Measurements from ENCODE around the gene PRKCE. TPM values are rescaled to one million over a fixed set of nuclear protein-coding genes. Genes with fewer than 3 reads are reported as not detected.

PRKCE gene
- total RNA-seq, 1 experiment from 2014 or later = 4.4 TPM

DNA sequence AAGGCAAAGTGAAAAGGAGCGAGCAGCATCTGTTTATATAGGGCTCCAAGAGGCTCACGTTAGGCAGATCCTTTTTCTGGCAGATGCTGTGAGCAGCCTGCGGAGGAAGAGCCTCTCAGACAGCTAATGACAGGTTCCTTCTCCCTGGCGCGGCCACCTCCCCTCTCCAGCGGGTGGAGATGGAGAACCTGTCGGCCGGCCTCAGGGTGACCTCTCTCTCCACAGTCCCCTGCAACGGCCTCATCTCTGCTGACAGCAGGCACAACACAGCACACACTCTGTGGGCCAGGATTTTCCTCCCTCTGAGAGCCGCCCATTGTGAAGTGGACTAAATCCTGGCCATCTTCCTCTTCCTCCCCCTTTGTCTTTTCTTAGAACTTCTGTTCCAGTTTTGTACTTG lies 119.8 kb downstream of the PRKCE start:
- Mint-ChIP-seq H3K9me3 (ENCODE audit: unreplicated experiment) (no peaks in the 10 kb centered on the region), H3K4me1 (ENCODE audit: low read depth, unreplicated experiment) (peaks cover 3% of the 10 kb centered on the region), H3K4me3 (ENCODE audit: unreplicated experiment) (no peak overlapping the region), H3K36me3 (ENCODE audit: insufficient read depth, unreplicated experiment) (no peaks in the 10 kb centered on the region), H3K27me3 (ENCODE audit: insufficient read depth, unreplicated experiment) (peaks cover 4% of the 10 kb centered on the region), H3K27ac (ENCODE audit: unreplicated experiment) (no peak overlapping the region)
- TF ChIP-seq, protein P1, sequence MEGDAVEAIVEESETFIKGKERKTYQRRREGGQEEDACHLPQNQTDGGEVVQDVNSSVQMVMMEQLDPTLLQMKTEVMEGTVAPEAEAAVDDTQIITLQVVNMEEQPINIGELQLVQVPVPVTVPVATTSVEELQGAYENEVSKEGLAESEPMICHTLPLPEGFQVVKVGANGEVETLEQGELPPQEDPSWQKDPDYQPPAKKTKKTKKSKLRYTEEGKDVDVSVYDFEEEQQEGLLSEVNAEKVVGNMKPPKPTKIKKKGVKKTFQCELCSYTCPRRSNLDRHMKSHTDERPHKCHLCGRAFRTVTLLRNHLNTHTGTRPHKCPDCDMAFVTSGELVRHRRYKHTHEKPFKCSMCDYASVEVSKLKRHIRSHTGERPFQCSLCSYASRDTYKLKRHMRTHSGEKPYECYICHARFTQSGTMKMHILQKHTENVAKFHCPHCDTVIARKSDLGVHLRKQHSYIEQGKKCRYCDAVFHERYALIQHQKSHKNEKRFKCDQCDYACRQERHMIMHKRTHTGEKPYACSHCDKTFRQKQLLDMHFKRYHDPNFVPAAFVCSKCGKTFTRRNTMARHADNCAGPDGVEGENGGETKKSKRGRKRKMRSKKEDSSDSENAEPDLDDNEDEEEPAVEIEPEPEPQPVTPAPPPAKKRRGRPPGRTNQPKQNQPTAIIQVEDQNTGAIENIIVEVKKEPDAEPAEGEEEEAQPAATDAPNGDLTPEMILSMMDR (IDR thresholded peaks at IDR 0.05; ENCODE audit: insufficient read depth in 1 of 2, low read depth in 1 of 2, low read length in 1 of 2, severe bottlenecking in 1 of 2, unreplicated experiment in 1 of 2) = no peak
- DNase-seq = peak; percentile 42 to 53
- Histone ChIP-seq H3K4me3 (ENCODE audit: low read depth, low read length) (no peak overlapping the region), H3K4me1 (no peaks in the 10 kb centered on the region), H3K27me3 (replicated peaks; ENCODE audit: control insufficient read depth, insufficient read depth, low read length) (no peaks in the 10 kb centered on the region; the same call in 1 of the 2 replicates), H3K9me3 (no peaks in the 10 kb centered on the region), H3K36me3 (ENCODE audit: control insufficient read depth, insufficient read depth, low read length) (no peaks in the 10 kb centered on the region)
- no TSS peak for BruUV-seq (replicated peaks)
- POLR2A ChIA-PET = no interaction called here
- intact Hi-C loops (cut with micrococcal nuclease; ENCODE audit: unreplicated experiment) = loop anchor here (1.0 kb wide), 1 partner anchor 165 kb away; no protein-coding TSS in a partner anchor
- CTCF ChIA-PET = interaction anchor here (0.6 kb wide), 1 partner anchor 1129 kb away, joined by 5 read pairs; no protein-coding TSS in a partner anchor

DNA sequence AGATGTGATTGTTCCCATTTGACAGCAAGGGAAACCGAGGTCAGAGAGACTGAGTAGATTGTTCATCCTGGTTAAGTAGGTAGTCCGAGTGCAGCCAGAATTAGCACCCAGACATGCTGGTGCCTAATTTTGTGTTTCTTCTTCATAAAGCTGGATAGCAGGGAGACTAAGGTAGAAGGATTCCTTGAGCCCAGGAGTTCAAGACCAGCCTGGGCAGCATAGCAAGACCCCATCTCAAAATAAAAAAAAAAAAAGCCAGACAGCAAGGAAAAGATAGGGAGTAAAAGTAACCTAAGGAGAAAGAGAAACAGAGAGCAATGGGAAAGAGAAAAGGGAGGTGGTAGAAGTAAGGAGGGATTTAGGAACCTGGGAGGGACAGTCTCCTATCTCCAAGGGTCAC lies 120.6 kb downstream of the PRKCE start:
- no peak overlapping the region for H3K27ac Mint-ChIP-seq (ENCODE audit: unreplicated experiment)
- TF ChIP-seq, protein P1 (IDR thresholded peaks at IDR 0.05; ENCODE audit: insufficient read depth in 1 of 2, low read depth in 1 of 2, low read length in 1 of 2, severe bottlenecking in 1 of 2, unreplicated experiment in 1 of 2) = no peak
- peaks cover 4% of the 10 kb centered on the region for H3K27me3 Mint-ChIP-seq (ENCODE audit: insufficient read depth, unreplicated experiment)
- no peaks in the 10 kb centered on the region for H3K36me3 ChIP-seq (ENCODE audit: control insufficient read depth, insufficient read depth, low read length)
- no peak overlapping the region for H3K4me3 Mint-ChIP-seq (ENCODE audit: unreplicated experiment)
- ChIA-PET POLR2A (no interaction called here), CTCF (no interaction called here)
- no peaks in the 10 kb centered on the region for H3K4me1 ChIP-seq
- no peak for DNase-seq
- H3K9me3 ChIP-seq = no peaks in the 10 kb centered on the region
- H3K4me3 ChIP-seq (ENCODE audit: low read depth, low read length) = no peak overlapping the region
- no peaks in the 10 kb centered on the region for H3K9me3 Mint-ChIP-seq (ENCODE audit: unreplicated experiment)
- H3K4me1 Mint-ChIP-seq (ENCODE audit: low read depth, unreplicated experiment) = no peaks in the 10 kb centered on the region
- no peaks in the 10 kb centered on the region; the same call in 1 of the 2 replicates for H3K27me3 ChIP-seq (replicated peaks; ENCODE audit: control insufficient read depth, insufficient read depth, low read length)
- intact Hi-C loops (cut with micrococcal nuclease; ENCODE audit: unreplicated experiment) = no loop called here
- BruUV-seq (replicated peaks) = no TSS peak
- no peaks in the 10 kb centered on the region for H3K36me3 Mint-ChIP-seq (ENCODE audit: insufficient read depth, unreplicated experiment)

DNA sequence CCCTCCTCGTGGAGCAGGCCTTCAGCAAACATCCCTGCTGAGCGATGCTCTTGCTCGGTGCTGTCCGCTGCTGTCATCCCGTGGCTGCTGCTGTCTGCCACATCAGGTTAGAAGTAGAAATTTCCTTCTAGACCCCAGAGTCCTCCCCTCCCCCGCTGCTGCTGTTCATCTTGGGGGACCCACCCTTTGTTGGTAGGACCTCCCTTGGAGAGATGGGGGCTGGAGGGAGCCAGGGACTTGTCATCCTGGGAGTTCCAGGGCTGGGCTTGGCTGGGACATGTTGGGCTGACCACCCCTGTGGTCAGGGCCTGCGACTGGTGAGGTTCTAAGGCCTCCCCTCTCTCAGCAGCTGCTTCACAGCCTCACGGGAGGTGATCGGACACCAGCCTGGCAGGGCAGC lies 122.4 kb downstream of the PRKCE start:
- intact Hi-C loops (cut with micrococcal nuclease; ENCODE audit: unreplicated experiment) = no loop called here
- Mint-ChIP-seq H3K27ac (ENCODE audit: unreplicated experiment) (no peak overlapping the region), H3K4me3 (ENCODE audit: unreplicated experiment) (no peak overlapping the region), H3K4me1 (ENCODE audit: low read depth, unreplicated experiment) (no peaks in the 10 kb centered on the region), H3K9me3 (ENCODE audit: unreplicated experiment) (no peaks in the 10 kb centered on the region), H3K27me3 (ENCODE audit: insufficient read depth, unreplicated experiment) (peaks cover 4% of the 10 kb centered on the region), H3K36me3 (ENCODE audit: insufficient read depth, unreplicated experiment) (no peaks in the 10 kb centered on the region)
- Histone ChIP-seq H3K4me3 (ENCODE audit: low read depth, low read length) (no peak overlapping the region), H3K9me3 (no peaks in the 10 kb centered on the region), H3K27me3 (replicated peaks; ENCODE audit: control insufficient read depth, insufficient read depth, low read length) (no peaks in the 10 kb centered on the region; the same call in 1 of the 2 replicates), H3K4me1 (0 out of 2 replicates have a peak, but pooled peaks cover 2% of the 10 kb centered on the region), H3K36me3 (ENCODE audit: control insufficient read depth, insufficient read depth, low read length) (no peaks in the 10 kb centered on the region)
- TF ChIP-seq, protein P1 (IDR thresholded peaks at IDR 0.05; ENCODE audit: insufficient read depth in 1 of 2, low read depth in 1 of 2, low read length in 1 of 2, severe bottlenecking in 1 of 2, unreplicated experiment in 1 of 2) = no peak
- DNase-seq = no peak
- BruUV-seq (replicated peaks) = no TSS peak
- ChIA-PET CTCF (no interaction called here), POLR2A (no interaction called here)

All from Caco-2 (cell line).